T-cell (primary cell): Measurements from ENCODE around the gene NBPF8. TPM values are rescaled to one million over a fixed set of nuclear protein-coding genes. Genes with fewer than 3 reads are reported as not detected.
"Not testable (repeated sequence)": the region's sequence is repeated elsewhere in the genome, so short reads cannot be mapped to it uniquely, and the experiment has no call there.

Experiments
- ATAC-seq, 4 experiments: fragments of 200-7000 bp in 3 of 4; fragments of 150-1000 bp in 1 of 4; cut with Tn5 transposase; replicated peaks in 1 of 4; 1 replicate in 3 of 4; 2 replicates in 1 of 4; pipeline ENCODE4 v1.10.0; 2021; ENCODE audit warnings: moderate library complexity in 3 of 4, mild to moderate bottlenecking in 2 of 4, moderate number of reproducible peaks in 1 of 4
- CTCF ChIA-PET, 2 donors: fragments of 300-600 bp; sonication (Branson Sonifier 250); formaldehyde crosslinking; loops; one replicate each; lab custom pipeline; 2022; ENCODE audit warnings: antibody characterized with exemption in 2 of 2; lab: Charles Lee
- POLR2A ChIA-PET, 2 donors: fragments of 300-600 bp; sonication (Branson Sonifier 250); formaldehyde crosslinking; loops; one replicate each; lab custom pipeline; 2022; ENCODE audit warnings: antibody characterized with exemption in 2 of 2; lab: Charles Lee
- DNase-seq, 35 experiments: peaks; one replicate each; pipeline versions ENCODE4 v3.0.0 to v3.0.0-alpha.2; 2013 to 2023
- H3K27ac ChIP-seq: one replicate; pipeline ENCODE4 v1.5.1; 2013; ENCODE audit warnings: low read length
- H3K27me3 ChIP-seq, 2 experiments: replicated peaks in 1 of 2; 1 replicate in 1 of 2; 2 replicates in 1 of 2; pipeline versions ENCODE4 v1.6.1 to v1.7.0; 2013; ENCODE audit warnings: low read length in 1 of 2, mixed read lengths in 1 of 2; ENCODE audit not compliant: control insufficient read depth in 2 of 2, insufficient read depth in 2 of 2; ENCODE audit errors: extremely low read depth in 1 of 2
- H3K36me3 ChIP-seq, 2 donors: 1 replicate in 1 of 2; 2 replicates in 1 of 2; pipeline versions ENCODE4 v1.6.1 to v1.7.0; 2013; ENCODE audit warnings: low read length in 1 of 2; ENCODE audit not compliant: control insufficient read depth in 2 of 2, insufficient read depth in 1 of 2; ENCODE audit errors: extremely low read depth in 1 of 2
- H3K4me1 ChIP-seq, 2 experiments: 1 replicate in 1 of 2; 2 replicates in 1 of 2; pipeline versions ENCODE4 v1.6.1 to v1.7.0; 2013; ENCODE audit warnings: low read length in 2 of 2, mixed read lengths in 1 of 2; ENCODE audit not compliant: insufficient read depth in 2 of 2, control insufficient read depth in 1 of 2; ENCODE audit errors: extremely low read depth in 1 of 2
- H3K4me3 ChIP-seq, 2 donors: 1 replicate in 1 of 2; 2 replicates in 1 of 2; pipeline versions ENCODE4 v1.5.1 to v1.7.0; 2013; ENCODE audit warnings: mild to moderate bottlenecking in 2 of 2, low read length in 1 of 2, moderate library complexity in 1 of 2; ENCODE audit not compliant: control insufficient read depth in 1 of 2; ENCODE audit errors: extremely low read depth in 1 of 2
- H3K9me3 ChIP-seq: 2 replicates; pipeline ENCODE4 v1.7.0; 2013
- H3K27ac Mint-ChIP-seq, 2 donors: one replicate each; pipeline ENCODE4 v1.8.0; 2020 to 2021; ENCODE audit warnings: mild to moderate bottlenecking in 2 of 2, mixed read lengths in 2 of 2
- H3K27me3 Mint-ChIP-seq, 2 donors: one replicate each; pipeline ENCODE4 v1.8.0; 2021 to 2022; ENCODE audit warnings: mixed read lengths in 2 of 2
- H3K36me3 Mint-ChIP-seq: one replicate; pipeline ENCODE4 v1.8.0; 2021; ENCODE audit warnings: mixed read lengths
- H3K4me1 Mint-ChIP-seq, 3 donors: one replicate each; pipeline ENCODE4 v1.8.0; 2020 to 2022; ENCODE audit warnings: mixed read lengths in 3 of 3, mild to moderate bottlenecking in 1 of 3
- H3K4me3 Mint-ChIP-seq, 3 donors: one replicate each; pipeline ENCODE4 v1.8.0; 2020 to 2022; ENCODE audit warnings: mild to moderate bottlenecking in 3 of 3, mixed read lengths in 3 of 3, moderate library complexity in 3 of 3
- H3K9me3 Mint-ChIP-seq, 3 donors: one replicate each; pipeline ENCODE4 v1.8.0; 2020 to 2022; ENCODE audit warnings: mixed read lengths in 3 of 3
- WGBS: methylation state at CpG from one replicate; pipeline ENCODE4 v1.1.5; 2013; ENCODE audit warnings: missing lambda C conversion rate; ENCODE audit not compliant: insufficient coverage; 5-methylcytosine and 5-hydroxymethylcytosine counted together
- total RNA-seq, 35 experiments: library from RNA in 6 of 35; stranded (reverse) in 6 of 35; fragments of 120-200 nt in 1 of 35; gene quantifications; one replicate each; pipeline versions ENCODE4 v1.2.1 to v1.2.4 and lab custom pipeline; 2013 to 2026

Gene NBPF8
- total RNA-seq, 5 donors from 2014 or later (not counting 1 experiment from before 2014, with no cell fraction given) = 18.5 to 62.2 (median 50.7) TPM

DNA sequence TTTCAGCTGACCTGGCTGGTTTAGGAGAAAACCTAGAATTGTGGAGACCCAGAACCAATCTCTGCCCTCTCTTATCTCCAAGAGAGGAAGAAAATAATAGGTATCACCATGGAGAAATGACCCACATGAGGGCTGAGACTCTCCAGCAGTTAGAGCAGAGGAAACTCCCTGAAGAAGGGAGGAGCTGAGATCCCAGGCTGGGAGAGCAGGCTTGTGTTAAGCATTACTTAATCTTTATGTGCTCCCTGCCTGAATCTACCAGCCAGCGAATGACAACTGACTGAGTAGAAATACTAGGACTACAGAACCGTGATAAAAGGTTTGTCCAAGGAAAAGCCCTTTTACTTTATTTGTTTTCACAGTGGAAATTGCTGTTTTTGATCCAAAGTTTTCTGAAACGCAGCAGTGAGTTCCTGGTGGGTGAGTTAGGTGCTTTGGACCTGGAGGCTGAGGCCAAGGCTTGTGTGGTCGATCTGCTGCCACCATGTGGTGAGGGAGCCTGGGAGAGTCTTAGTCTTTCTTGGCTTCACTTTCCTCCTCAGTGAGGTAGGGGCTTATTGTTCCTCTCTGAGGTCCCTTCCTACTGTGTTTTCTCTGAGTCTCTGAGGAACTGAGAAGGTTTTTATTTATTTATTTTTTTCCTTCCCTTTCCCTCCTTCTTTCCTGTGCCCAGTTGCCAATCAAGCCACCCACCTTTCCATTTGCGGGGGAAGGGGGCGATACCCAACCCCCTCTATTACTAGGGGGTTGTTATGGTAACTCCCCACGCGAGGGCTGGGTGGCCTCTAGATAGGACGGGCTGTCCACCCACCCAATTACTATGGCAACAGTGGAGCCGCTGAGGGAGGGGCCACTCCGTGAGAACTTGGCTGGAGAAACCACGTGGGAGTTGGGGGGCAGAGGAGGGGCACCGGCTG, 21.3 kb upstream of the NBPF8 start:
- CTCF ChIA-PET, H3K27me3 Mint-ChIP-seq, DNase-seq, H3K4me3 ChIP-seq, H3K4me3 Mint-ChIP-seq, H3K36me3 ChIP-seq, POLR2A ChIA-PET, H3K36me3 Mint-ChIP-seq, H3K27ac Mint-ChIP-seq, H3K9me3 ChIP-seq, H3K9me3 Mint-ChIP-seq, H3K4me1 ChIP-seq, H3K27ac ChIP-seq, H3K27me3 ChIP-seq, H3K4me1 Mint-ChIP-seq, ATAC-seq: not testable (repeated sequence)
- WGBS = no CpG with 5 or more reads among the region's 13 CpGs

DNA sequence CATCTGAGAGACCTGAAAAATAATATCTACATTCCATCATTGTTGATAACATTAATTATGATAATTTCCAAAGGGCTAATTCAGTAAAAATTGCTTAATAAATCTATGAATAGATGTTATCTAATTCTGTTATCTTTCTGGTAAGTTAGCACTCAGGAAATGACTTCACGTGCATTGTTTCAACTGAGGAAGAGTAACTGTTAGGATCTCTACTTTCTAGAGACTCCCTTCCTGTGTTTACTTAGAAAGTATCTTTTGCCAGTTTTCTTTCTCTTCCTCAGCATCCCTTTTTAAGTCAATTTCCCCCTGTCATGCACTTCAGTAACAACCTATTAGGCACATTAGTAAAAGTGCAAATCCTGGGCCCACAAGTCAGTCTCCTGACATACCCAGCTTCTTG, 9.5 kb upstream of the NBPF8 start:
- H3K27me3 Mint-ChIP-seq, H3K4me3 Mint-ChIP-seq, H3K9me3 ChIP-seq, H3K4me1 Mint-ChIP-seq, H3K27me3 ChIP-seq, H3K27ac Mint-ChIP-seq, H3K36me3 ChIP-seq, CTCF ChIA-PET, POLR2A ChIA-PET, H3K9me3 Mint-ChIP-seq, DNase-seq, H3K4me1 ChIP-seq, H3K4me3 ChIP-seq, H3K27ac ChIP-seq, H3K36me3 Mint-ChIP-seq: not testable (repeated sequence)
- ATAC-seq = peak; percentile 65 to 87 (median 76)
- WGBS = no CpG with 5 or more reads among the region's 1 CpG

DNA sequence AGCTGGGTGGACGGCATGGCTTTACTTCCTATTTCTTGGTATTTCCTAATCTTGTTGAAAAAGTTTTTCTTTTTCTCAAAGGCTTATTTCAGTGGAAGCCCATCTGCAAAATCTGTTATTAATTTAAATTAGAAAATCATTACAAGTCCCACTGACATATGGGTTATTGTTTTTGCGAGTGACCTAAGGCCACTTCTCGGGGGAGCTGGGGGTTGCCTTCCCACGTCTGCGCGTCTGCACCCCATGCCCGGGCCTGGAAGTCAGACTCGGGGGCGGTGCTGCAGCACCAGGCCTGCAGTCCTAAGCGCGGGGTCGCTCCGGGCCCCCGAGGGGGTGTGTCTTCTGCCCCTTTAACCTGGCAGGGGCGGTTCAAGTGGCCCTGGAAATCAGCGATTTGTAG, 384 bp upstream of the NBPF8 start:
- H3K36me3 ChIP-seq, CTCF ChIA-PET, H3K9me3 ChIP-seq, H3K36me3 Mint-ChIP-seq, H3K4me1 Mint-ChIP-seq, POLR2A ChIA-PET, DNase-seq, H3K27ac ChIP-seq, H3K27me3 Mint-ChIP-seq, H3K27me3 ChIP-seq, H3K9me3 Mint-ChIP-seq, H3K4me1 ChIP-seq, H3K27ac Mint-ChIP-seq: not testable (repeated sequence)
- peak; percentile 3 to 13 (median 8) for ATAC-seq
- H3K4me3 Mint-ChIP-seq = peak overlapping the region in 1 of 3 donors; percentile 97
- H3K4me3 ChIP-seq = peak overlapping the region in 1 of 2 donors; percentile 51
- no CpG with 5 or more reads among the region's 16 CpGs for WGBS

DNA sequence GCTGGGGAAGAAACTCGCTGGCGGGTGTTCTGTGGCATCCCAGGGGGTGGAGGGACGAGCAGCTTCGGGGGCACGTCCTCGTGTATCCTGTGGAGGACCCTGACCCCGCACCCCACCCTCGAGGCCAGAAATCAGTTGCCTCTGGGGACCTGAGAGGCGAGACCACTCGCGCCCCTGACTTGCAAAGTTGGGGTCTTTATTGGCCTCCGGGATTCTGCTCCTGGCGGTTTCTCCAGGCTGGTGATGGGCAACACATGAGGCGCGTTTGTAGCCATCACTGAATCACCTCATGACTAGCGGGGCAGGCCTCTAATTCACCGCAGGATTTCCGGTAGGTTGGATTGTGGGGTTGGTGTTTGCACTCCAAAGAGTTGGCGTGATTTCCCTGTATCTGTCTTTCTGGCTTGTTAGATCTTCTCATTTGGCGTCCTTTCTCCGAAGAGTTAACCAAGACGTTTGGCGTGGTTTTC, 692 bp downstream of the NBPF8 start:
- H3K36me3 Mint-ChIP-seq, H3K36me3 ChIP-seq, CTCF ChIA-PET, H3K9me3 ChIP-seq, H3K27me3 ChIP-seq, H3K27me3 Mint-ChIP-seq, POLR2A ChIA-PET, H3K4me1 Mint-ChIP-seq, H3K9me3 Mint-ChIP-seq, H3K4me1 ChIP-seq: not testable (repeated sequence)
- Histone ChIP-seq H3K4me3 (peak overlapping the region; percentile 51 to 59), H3K27ac (peak overlapping the region; percentile 34)
- DNase-seq (peak in 16 of 35 experiments; percentile 0 to 41 (median 4)), ATAC-seq (peak in 2 of 4 experiments; percentile 15 to 48)
- whole genome bisulfite sequencing = 3% methylated on average over 12 of the region's 23 CpGs
- Mint-ChIP-seq H3K4me3 (peak overlapping the region; percentile 89 to 97 (median 90)), H3K27ac (peak overlapping the region; percentile 79 to 87)

DNA sequence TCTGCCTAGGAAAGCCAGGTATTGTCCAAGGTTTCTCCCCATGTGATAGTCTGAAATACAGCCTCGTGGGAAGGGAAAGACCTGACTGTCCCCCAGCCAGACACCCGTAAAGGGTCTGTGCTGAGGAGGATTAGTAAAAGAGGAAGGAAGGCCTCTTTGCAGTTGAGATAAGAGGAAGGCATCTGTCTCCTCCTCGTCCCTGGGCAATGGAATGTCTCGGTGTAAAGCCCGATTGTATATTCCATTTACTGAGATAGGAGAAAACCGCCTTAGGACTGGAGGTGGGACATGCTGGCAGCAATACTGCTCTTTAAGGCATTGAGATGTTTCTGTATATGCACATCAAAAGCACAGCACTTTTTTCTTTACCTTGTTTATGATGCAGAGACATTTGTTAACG, 10.2 kb downstream of the NBPF8 start:
- H3K4me1 Mint-ChIP-seq, H3K27ac Mint-ChIP-seq, H3K4me3 ChIP-seq, DNase-seq, H3K9me3 Mint-ChIP-seq, H3K27ac ChIP-seq, H3K27me3 Mint-ChIP-seq, H3K27me3 ChIP-seq, CTCF ChIA-PET, H3K9me3 ChIP-seq, H3K4me3 Mint-ChIP-seq, H3K36me3 ChIP-seq, POLR2A ChIA-PET, H3K36me3 Mint-ChIP-seq, H3K4me1 ChIP-seq, ATAC-seq: not testable (repeated sequence)
- 100% methylated on average over 1 of the region's 7 CpGs for WGBS

DNA sequence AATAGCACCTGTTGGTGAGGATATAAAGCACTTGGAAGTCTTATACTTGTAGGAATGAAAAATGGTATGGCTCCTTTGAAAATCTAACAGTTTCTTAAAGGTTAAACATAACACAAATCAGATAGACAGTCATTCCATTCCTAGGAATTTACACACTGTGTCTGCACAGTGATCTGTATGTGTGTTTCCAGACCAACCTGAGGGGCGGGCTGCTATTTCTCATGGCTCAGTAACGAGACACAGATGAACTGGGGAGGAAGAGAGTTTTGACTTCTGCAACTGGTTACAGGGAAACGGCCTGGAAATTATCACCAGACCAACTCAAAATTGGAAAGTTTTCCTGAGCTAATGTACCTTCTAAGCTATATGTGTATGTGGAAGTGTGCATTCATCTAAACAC, 16.8 kb downstream of the NBPF8 start:
- CTCF ChIA-PET, H3K27ac Mint-ChIP-seq: not testable (repeated sequence)
- WGBS = no CpG with 5 or more reads among the region's 3 CpGs

More for the DNA sequence above, 16.8 kb downstream of the NBPF8 start:
- H3K4me3 Mint-ChIP-seq, ATAC-seq, H3K27ac ChIP-seq, H3K27me3 Mint-ChIP-seq, H3K4me1 ChIP-seq, H3K9me3 ChIP-seq, H3K9me3 Mint-ChIP-seq, DNase-seq, H3K4me1 Mint-ChIP-seq, H3K4me3 ChIP-seq, H3K36me3 ChIP-seq, H3K36me3 Mint-ChIP-seq, H3K27me3 ChIP-seq, POLR2A ChIA-PET: not testable (repeated sequence)
